ENCODE data around the gene ARPC5.
"Not testable (repeated sequence)": the region's sequence is repeated elsewhere in the genome, so short reads cannot be mapped to it uniquely, and the experiment has no call there.

Gene ARPC5

DNA sequence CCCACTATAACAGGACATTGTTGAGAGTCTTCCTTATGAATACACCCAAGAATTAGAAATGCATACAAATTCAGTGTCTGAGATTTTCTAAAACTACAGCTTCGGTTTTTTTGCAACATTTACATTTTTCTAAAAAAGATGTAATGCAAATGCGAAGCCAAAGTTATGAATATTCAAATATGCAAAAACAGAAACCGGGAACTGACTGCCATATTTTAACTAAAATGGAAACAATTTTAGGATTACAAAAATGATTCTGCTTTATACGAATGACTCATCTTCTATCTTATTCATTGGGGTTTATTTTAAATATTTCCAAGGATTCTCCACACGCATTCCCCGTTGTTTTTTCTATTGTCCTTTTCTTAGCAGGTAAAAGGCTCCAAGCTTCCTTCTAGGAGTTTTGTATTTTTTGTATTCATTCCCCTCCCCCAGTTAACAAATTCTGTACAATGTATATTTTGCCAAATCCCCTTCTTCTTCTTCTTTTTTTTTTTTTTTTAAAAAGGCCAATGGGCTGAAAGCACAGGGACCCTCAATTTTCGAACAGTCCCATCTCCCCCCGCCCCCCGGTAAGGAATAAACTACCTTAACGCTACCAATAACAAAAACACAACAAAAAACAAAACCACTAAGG is 1.0 kb downstream of the ARPC5 start:
- H3K9me3 Mint-ChIP-seq (ENCODE audit: low read depth), result no peaks in the 10 kb centered on the region
- no peaks in the 10 kb centered on the region for H3K27me3 Mint-ChIP-seq
- H3K27ac Mint-ChIP-seq, result peak overlapping the region; percentile 77
- peaks cover 6% of the 10 kb centered on the region for H3K36me3 Mint-ChIP-seq
- peaks cover 58% of the 10 kb centered on the region for H3K4me1 Mint-ChIP-seq (ENCODE audit: low read depth)
- H3K4me3 Mint-ChIP-seq, result peak overlapping the region; percentile 100

DNA sequence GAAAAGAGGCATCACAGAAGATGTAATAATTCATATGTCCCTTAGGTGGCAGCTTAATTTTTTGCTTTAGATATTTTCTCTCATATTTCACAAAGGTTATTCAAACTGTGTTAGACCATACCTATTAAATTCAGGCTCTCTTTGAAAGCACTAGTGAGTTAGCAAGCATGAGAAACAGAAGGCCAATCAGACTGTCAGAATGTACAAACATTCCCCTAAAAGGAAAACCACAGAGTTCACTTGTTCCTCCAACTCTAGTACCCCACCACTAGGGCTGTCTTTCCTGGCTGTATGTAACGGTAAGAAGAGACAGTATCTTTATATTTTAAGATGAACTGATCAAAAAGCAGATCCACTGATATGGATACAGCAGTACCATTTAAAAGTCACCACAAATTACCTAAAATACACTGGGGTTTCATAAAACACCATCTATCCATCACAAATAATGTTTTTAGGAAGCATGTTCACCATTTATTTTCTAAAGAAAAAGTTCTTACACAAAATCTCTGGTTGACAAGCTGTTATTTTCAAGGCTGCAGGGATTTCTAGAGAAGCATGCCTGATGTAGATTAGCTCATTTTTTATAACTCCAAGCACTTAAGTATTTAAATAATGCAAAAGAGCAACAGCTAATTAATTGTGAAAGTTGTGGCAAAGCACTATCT is 1.8 kb downstream of the ARPC5 start:
- peak overlapping the region; percentile 77 for H3K27ac Mint-ChIP-seq
- no peaks in the 10 kb centered on the region for H3K9me3 Mint-ChIP-seq (ENCODE audit: low read depth)
- no peaks in the 10 kb centered on the region for H3K27me3 Mint-ChIP-seq
- H3K4me1 Mint-ChIP-seq (ENCODE audit: low read depth), result peaks cover 64% of the 10 kb centered on the region
- H3K36me3 Mint-ChIP-seq, result peaks cover 6% of the 10 kb centered on the region
- peak overlapping the region; percentile 100 for H3K4me3 Mint-ChIP-seq

DNA sequence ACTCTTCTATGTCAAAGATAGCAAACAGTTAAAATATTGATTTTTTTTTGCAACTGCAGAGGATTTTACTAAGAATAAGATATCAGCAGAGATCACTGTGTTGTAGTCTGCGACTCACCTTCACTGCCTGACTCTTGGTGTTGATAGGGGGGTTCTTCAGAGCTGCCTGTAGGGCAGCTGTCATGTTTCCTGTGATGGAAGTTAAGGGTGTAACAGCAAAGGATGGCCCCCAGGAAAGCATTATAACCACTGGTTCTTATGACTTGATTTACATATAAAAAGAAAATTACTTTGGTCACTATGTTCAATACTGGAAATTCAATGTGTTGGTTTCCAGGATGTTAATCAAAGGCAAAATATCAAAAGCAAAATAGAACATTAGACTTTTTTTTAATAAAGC is 2.6 kb downstream of the ARPC5 start:
- peaks cover 72% of the 10 kb centered on the region for H3K4me1 Mint-ChIP-seq (ENCODE audit: low read depth)
- H3K27me3 Mint-ChIP-seq, result no peaks in the 10 kb centered on the region
- no peaks in the 10 kb centered on the region for H3K9me3 Mint-ChIP-seq (ENCODE audit: low read depth)
- peak overlapping the region; percentile 100 for H3K4me3 Mint-ChIP-seq
- H3K36me3 Mint-ChIP-seq, result peaks cover 11% of the 10 kb centered on the region
- H3K27ac Mint-ChIP-seq, result peak overlapping the region; percentile 64

DNA sequence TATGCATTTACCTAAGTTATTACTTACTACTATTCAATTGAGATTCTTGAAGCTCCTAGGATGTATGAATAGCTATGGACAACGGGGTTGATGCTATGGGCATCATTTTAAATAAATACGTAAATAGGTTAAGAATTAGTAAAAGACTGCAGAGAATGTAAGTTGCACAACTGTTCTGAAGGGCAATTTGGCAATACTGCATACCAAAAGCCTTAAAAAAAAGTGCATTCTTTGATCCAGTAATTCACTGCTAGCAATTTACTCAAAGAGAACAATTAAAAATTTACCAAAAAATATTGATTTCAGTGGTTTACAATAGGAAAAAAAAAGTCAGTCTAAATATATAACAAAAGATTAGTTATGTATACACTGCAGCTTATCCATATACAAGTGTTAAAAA is 3.5 kb downstream of the ARPC5 start:
- Mint-ChIP-seq H3K4me3 (peak overlapping the region; percentile 59), H3K36me3 (peaks cover 11% of the 10 kb centered on the region), H3K9me3 (ENCODE audit: low read depth) (no peaks in the 10 kb centered on the region), H3K27me3 (no peaks in the 10 kb centered on the region), H3K27ac (no peak overlapping the region), H3K4me1 (ENCODE audit: low read depth) (peaks cover 74% of the 10 kb centered on the region)

GRCh38 chr1:183630748-183631147 is 4.8 kb downstream of the ARPC5 start:
- H3K27ac Mint-ChIP-seq, result peak overlapping the region; percentile 87
- H3K36me3 Mint-ChIP-seq, result peaks cover 11% of the 10 kb centered on the region
- peaks cover 71% of the 10 kb centered on the region for H3K4me1 Mint-ChIP-seq (ENCODE audit: low read depth)
- H3K4me3 Mint-ChIP-seq, result peak overlapping the region; percentile 80
- no peaks in the 10 kb centered on the region for H3K9me3 Mint-ChIP-seq (ENCODE audit: low read depth)
- no peaks in the 10 kb centered on the region for H3K27me3 Mint-ChIP-seq

- H3K4me3 Mint-ChIP-seq, result peak overlapping the region; percentile 46
- peaks cover 64% of the 10 kb centered on the region for H3K4me1 Mint-ChIP-seq (ENCODE audit: low read depth)
- no peaks in the 10 kb centered on the region for H3K9me3 Mint-ChIP-seq (ENCODE audit: low read depth)
- peaks cover 11% of the 10 kb centered on the region for H3K36me3 Mint-ChIP-seq
- H3K27ac Mint-ChIP-seq, result peak overlapping the region; percentile 89
- no peaks in the 10 kb centered on the region for H3K27me3 Mint-ChIP-seq
These were observed 7.0 kb downstream of the ARPC5 start for GRCh38 chr1:183628537-183628936.

GRCh38 chr1:183626236-183626635 is 9.3 kb downstream of the ARPC5 start:
- H3K9me3 Mint-ChIP-seq (ENCODE audit: low read depth); H3K27me3 Mint-ChIP-seq; H3K4me3 Mint-ChIP-seq: not testable (repeated sequence)
- H3K36me3 Mint-ChIP-seq, result peaks cover 15% of the 10 kb centered on the region
- H3K27ac Mint-ChIP-seq, result peak overlapping the region; percentile 83
- peaks cover 53% of the 10 kb centered on the region for H3K4me1 Mint-ChIP-seq (ENCODE audit: low read depth)

- Mint-ChIP-seq H3K4me1 (ENCODE audit: low read depth) (peaks cover 35% of the 10 kb centered on the region), H3K9me3 (ENCODE audit: low read depth) (no peaks in the 10 kb centered on the region), H3K36me3 (peaks cover 3% of the 10 kb centered on the region), H3K27ac (peak overlapping the region; percentile 89), H3K4me3 (no peak overlapping the region), H3K27me3 (no peaks in the 10 kb centered on the region)
These were observed 12.4 kb downstream of the ARPC5 start for GRCh38 chr1:183622884-183623785.

- Mint-ChIP-seq H3K9me3 (ENCODE audit: low read depth) (no peaks in the 10 kb centered on the region), H3K4me1 (ENCODE audit: low read depth) (peaks cover 33% of the 10 kb centered on the region), H3K27ac (peak overlapping the region; percentile 66), H3K4me3 (no peak overlapping the region), H3K36me3 (peaks cover 3% of the 10 kb centered on the region), H3K27me3 (no peaks in the 10 kb centered on the region)
These were observed 13.6 kb downstream of the ARPC5 start for GRCh38 chr1:183622013-183622412.

GRCh38 chr1:183620311-183620710 is 15.3 kb downstream of the ARPC5 start:
- Mint-ChIP-seq H3K9me3 (ENCODE audit: low read depth) (no peaks in the 10 kb centered on the region), H3K27me3 (no peaks in the 10 kb centered on the region), H3K4me3 (no peak overlapping the region), H3K27ac (peak overlapping the region; percentile 76), H3K36me3 (peaks cover 3% of the 10 kb centered on the region), H3K4me1 (ENCODE audit: low read depth) (peaks cover 21% of the 10 kb centered on the region)

- peaks cover 22% of the 10 kb centered on the region for H3K4me1 Mint-ChIP-seq (ENCODE audit: low read depth)
- H3K27ac Mint-ChIP-seq, result peak overlapping the region; percentile 66
- no peaks in the 10 kb centered on the region for H3K27me3 Mint-ChIP-seq
- no peak overlapping the region for H3K4me3 Mint-ChIP-seq
- peaks cover 3% of the 10 kb centered on the region for H3K36me3 Mint-ChIP-seq
- H3K9me3 Mint-ChIP-seq (ENCODE audit: low read depth), result no peaks in the 10 kb centered on the region
These were observed 15.8 kb downstream of the ARPC5 start for GRCh38 chr1:183619781-183620180.

DNA sequence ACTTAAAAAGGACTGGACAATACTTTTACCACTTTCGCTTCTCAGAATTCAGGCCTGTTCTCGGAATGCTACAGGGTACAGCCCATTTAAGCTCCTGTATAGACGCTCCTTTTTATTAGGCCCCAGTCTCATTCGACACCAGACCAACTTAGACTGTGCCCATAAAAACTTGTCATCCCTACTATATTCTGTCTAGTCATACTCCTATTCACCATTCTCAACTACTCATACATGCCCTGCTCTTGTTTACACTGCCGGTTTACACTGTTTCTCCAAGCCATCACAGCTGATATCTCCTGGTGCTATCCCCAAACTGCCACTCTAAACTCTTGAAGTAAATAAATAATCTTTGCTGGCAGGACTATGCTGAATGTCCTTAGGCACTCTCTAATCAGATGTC is 17.4 kb downstream of the ARPC5 start:
- H3K27ac Mint-ChIP-seq; H3K27me3 Mint-ChIP-seq; H3K9me3 Mint-ChIP-seq (ENCODE audit: low read depth); H3K4me3 Mint-ChIP-seq; H3K36me3 Mint-ChIP-seq: not testable (repeated sequence)
- H3K4me1 Mint-ChIP-seq (ENCODE audit: low read depth), result peaks cover 21% of the 10 kb centered on the region

DNA sequence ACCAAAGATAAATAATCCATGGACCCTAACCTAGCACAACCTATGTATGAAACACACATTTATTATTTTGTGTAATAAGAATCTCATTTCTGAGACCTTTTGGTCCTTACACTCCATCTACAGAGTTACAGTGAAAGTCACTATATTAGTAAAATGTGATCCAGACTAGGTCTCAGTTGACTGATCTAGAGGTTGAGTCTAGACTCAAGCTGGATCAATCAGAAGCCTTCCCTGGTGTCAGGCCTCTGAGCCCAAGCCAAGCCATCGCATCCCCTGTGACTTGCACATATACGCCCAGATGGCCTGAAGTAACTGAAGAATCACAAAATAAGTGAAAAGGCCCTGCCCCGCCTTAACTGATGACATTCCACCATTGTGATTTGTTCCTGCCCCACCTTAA is 22.6 kb downstream of the ARPC5 start:
- not testable (repeated sequence) for H3K4me1 Mint-ChIP-seq (ENCODE audit: low read depth); H3K9me3 Mint-ChIP-seq (ENCODE audit: low read depth); H3K36me3 Mint-ChIP-seq; H3K4me3 Mint-ChIP-seq; H3K27me3 Mint-ChIP-seq; H3K27ac Mint-ChIP-seq

GRCh38 chr1:183612407-183612806 is 23.2 kb downstream of the ARPC5 start:
- no peaks in the 10 kb centered on the region for H3K9me3 Mint-ChIP-seq (ENCODE audit: low read depth)
- no peak overlapping the region for H3K4me3 Mint-ChIP-seq
- no peak overlapping the region for H3K27ac Mint-ChIP-seq
- H3K27me3 Mint-ChIP-seq, result peaks cover 1% of the 10 kb centered on the region
- H3K36me3 Mint-ChIP-seq, result no peaks in the 10 kb centered on the region
- peaks cover 4% of the 10 kb centered on the region for H3K4me1 Mint-ChIP-seq (ENCODE audit: low read depth)

- Mint-ChIP-seq H3K27ac (no peak overlapping the region), H3K4me3 (no peak overlapping the region), H3K9me3 (ENCODE audit: low read depth) (no peaks in the 10 kb centered on the region), H3K36me3 (no peaks in the 10 kb centered on the region), H3K4me1 (ENCODE audit: low read depth) (peaks cover 2% of the 10 kb centered on the region), H3K27me3 (peaks cover 1% of the 10 kb centered on the region)
These were observed 24.6 kb downstream of the ARPC5 start for GRCh38 chr1:183611021-183611420.
